ENCODE results near the gene SLC26A1. TPM values are rescaled to one million over a fixed set of nuclear protein-coding genes. Genes with fewer than 3 reads are reported as not detected.

Gene SLC26A1
- total and polyA plus RNA-seq, 7 donors = 1.1 TPM; not detected in 6

DNA sequence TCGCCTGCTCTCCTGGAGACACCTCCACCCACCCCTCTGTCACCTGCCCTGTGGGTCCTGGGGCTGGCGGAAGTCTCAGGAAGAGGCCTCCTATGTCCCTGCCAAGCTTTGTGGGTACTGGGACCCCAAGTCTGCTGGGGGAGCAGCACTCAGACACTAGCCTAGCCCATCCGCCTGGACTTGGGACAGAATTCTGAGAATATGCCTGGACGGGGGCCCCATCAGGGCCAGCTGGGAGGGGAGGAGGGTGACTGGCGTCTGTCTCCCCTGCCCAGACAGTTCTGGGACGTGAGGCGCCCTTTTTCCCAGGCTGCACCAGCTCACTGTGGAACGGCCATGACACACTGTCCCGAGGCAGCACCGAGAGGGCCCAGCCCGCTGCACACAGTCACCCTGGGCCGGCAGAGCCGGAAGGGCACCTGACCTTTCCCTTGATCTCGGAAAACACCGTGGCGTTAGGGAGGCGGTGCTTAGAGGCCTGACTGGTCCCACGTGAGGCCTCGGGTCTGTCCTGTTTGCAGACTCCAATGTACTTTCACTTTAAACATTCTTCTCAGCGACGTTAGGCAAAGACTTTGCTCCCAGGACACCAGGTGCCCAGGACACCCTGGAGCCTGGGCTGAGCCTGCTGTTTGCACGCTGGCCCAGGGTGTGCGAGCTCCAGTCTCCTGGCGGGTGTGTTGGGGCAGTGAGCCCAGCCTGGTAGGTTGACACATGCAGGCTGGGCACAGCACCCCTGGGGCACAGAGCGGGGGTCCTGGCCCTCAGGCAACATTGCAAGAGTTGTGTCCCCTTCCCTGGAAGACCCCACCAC lies 700 bp downstream of the SLC26A1 start:
- Histone ChIP-seq H3K27ac (no peak overlapping the region), H3K27me3 (peaks cover 11 to 17% (median 14%) of the 10 kb centered on the region in 3 donors), H3K4me3 (no peak overlapping the region), H3K36me3 (peaks cover 0 to 13% (median 0%) of the 10 kb centered on the region in 4 donors), H3K9me3 (no peaks in the 10 kb centered on the region), H3K4me1 (peaks cover 0 to 18% (median 14%) of the 10 kb centered on the region in 4 donors)
- no peak for DNase-seq
- intact Hi-C loops (cut with DNase I) = no loop called here
- TF ChIP-seq POLR2A (IDR thresholded peaks at IDR 0.05) = no peak
- no peak for TF ChIP-seq EP300 (IDR thresholded peaks at IDR 0.05)
- TF ChIP-seq POLR2AphosphoS5 (IDR thresholded peaks at IDR 0.05) = no peak
- TF ChIP-seq, protein P1, sequence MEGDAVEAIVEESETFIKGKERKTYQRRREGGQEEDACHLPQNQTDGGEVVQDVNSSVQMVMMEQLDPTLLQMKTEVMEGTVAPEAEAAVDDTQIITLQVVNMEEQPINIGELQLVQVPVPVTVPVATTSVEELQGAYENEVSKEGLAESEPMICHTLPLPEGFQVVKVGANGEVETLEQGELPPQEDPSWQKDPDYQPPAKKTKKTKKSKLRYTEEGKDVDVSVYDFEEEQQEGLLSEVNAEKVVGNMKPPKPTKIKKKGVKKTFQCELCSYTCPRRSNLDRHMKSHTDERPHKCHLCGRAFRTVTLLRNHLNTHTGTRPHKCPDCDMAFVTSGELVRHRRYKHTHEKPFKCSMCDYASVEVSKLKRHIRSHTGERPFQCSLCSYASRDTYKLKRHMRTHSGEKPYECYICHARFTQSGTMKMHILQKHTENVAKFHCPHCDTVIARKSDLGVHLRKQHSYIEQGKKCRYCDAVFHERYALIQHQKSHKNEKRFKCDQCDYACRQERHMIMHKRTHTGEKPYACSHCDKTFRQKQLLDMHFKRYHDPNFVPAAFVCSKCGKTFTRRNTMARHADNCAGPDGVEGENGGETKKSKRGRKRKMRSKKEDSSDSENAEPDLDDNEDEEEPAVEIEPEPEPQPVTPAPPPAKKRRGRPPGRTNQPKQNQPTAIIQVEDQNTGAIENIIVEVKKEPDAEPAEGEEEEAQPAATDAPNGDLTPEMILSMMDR (IDR thresholded peaks at IDR 0.05) = no peak
- 21 to 67% methylated on average over 25 of the region's 25 CpGs for WGBS, 2 donors

DNA sequence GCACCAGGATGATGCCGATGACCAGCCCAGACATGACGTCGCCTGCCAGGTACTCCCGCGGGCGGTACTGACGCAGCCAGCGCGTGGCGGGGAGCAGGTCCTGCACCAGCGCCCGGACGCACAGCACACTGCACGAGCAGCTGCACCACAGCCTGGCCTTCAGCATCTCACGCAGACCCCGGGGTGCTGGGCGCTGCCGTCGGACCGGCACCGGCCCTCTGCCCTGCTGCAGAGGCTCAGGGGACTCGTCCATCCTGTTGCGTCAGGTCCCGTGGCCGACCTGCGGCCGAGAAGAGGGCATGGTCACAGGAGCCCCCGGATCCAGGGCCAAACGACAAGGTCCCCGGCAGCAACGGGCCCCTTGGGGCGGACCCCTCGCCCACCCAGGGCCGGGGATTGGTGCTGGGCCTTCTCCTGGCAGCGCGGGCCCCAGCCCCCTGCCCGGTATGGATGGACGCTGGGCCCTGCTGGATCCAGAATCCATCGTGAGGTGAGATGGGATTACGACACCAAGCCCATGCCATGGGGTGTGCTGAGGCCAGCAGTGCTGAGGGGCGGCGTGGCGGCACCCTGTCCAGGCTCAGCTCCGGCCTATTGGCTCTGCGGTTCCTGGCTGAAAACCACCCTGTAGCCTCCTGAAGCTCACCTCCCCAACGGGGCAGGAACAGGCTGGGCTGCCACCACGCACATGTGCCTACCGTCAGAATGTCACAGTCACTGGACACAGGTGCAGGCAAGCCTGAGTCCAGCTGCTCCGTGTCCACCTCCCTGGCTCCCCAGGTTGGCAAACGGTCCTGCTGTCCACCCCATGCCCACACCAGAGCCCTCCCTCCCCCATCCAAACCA lies 1.5 kb downstream of the SLC26A1 start:
- Histone ChIP-seq H3K27me3 (peaks cover 4 to 8% (median 6%) of the 10 kb centered on the region in 3 donors), H3K9me3 (no peaks in the 10 kb centered on the region), H3K4me1 (peaks cover 0 to 13% (median 10%) of the 10 kb centered on the region in 4 donors), H3K27ac (no peak overlapping the region), H3K4me3 (no peak overlapping the region), H3K36me3 (peaks cover 0 to 13% (median 0%) of the 10 kb centered on the region in 4 donors)
- WGBS, 2 donors = 92 to 94% methylated on average over 50 of the region's 50 CpGs
- TF ChIP-seq POLR2AphosphoS5 (IDR thresholded peaks at IDR 0.05) = no peak
- TF ChIP-seq POLR2A (IDR thresholded peaks at IDR 0.05) = no peak
- TF ChIP-seq, protein P1 (IDR thresholded peaks at IDR 0.05) = no peak
- no peak for TF ChIP-seq EP300 (IDR thresholded peaks at IDR 0.05)
- DNase-seq = no peak
- intact Hi-C loops (cut with DNase I) = no loop called here

DNA sequence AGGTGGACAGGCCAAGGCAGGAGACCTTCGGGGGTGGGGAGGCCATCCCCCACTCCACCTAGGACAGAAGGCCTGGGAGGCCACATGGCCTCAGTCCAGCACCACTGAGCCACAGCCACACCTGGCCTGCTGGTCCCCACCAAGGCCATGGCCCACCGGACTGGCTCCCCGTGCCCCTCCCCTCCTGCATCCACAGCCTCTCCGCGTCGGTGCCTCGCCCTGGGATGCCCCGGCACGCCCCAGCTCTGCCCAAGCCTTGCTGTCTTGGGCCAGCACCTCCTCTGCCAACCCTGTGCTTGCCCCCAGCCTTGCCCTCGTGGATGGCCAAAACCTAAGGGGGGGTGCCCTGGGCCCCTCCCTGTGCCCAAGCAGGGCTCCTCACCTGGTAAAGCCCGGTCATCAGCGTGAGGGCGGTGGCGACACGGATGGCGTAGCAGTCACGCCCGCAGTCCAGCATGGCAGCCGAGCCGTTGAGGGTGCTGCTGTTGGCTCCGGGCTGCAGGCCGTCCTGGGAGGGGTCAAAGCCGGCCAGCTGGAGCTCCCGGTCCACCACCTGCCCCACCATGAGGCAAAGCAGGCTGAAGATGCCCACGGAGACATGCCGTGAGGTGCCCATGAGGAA lies 2.3 kb downstream of the SLC26A1 start:
- Histone ChIP-seq H3K27me3 (peaks cover 0 to under 1% (median 0%) of the 10 kb centered on the region in 3 donors), H3K4me1 (peaks cover 0 to 20% (median 17%) of the 10 kb centered on the region in 4 donors), H3K4me3 (no peak overlapping the region), H3K36me3 (peaks cover 0 to 13% (median 0%) of the 10 kb centered on the region in 4 donors), H3K9me3 (no peaks in the 10 kb centered on the region), H3K27ac (no peak overlapping the region)
- no peak for DNase-seq
- TF ChIP-seq POLR2AphosphoS5 (IDR thresholded peaks at IDR 0.05) (no peak), EP300 (IDR thresholded peaks at IDR 0.05) (no peak), POLR2A (IDR thresholded peaks at IDR 0.05) (no peak)
- TF ChIP-seq, protein P1 (IDR thresholded peaks at IDR 0.05) = no peak
- intact Hi-C loops (cut with DNase I) = no loop called here
- 85 to 92% methylated on average over 26 of the region's 26 CpGs for WGBS, 2 donors

DNA sequence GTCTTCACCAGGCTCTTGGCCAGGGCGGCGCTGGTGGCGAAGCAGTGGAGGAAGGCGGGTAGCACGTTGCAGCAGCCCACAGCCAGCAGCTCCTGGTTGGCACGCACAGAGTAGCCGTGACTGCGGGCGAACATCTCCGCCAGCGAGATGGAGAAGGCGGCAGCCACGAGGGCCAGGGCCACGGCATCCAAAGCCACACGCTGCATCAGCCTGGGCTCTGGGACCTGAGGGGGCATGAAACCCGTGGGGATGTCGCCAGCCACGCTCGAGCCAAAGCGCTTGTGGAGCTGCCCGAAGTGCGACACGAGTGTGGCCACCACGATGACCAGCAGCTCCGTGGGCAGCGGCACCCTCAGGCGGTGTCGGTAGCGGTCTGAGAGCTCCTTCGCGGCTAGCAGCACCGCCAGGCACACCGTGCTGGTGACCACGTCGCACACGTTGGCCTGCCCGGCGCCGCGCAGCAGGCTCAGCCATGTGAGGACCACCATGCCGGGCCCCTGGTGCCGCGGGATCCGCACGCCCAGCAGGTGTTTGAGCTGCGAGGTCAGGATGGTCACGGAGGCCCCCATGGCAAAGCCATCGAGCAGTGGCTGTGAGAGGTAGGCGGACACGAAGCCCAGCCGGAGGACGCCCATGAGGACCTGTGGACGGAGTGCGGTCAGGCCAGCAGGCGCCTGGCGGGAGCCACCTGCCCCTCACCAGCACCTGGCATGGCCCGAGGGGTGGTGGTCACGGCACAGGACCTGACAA lies 3.3 kb downstream of the SLC26A1 start:
- no peak for DNase-seq

More for the DNA sequence above, 3.3 kb downstream of the SLC26A1 start:
- Histone ChIP-seq H3K9me3 (no peaks in the 10 kb centered on the region), H3K27ac (no peak overlapping the region), H3K4me3 (no peak overlapping the region), H3K27me3 (no peaks in the 10 kb centered on the region), H3K4me1 (peaks cover 0 to 28% (median 24%) of the 10 kb centered on the region in 4 donors), H3K36me3 (peaks cover 0 to 13% (median 0%) of the 10 kb centered on the region in 4 donors)
- WGBS, 2 donors = 96% methylated on average over 58 of the region's 58 CpGs
- TF ChIP-seq POLR2A (IDR thresholded peaks at IDR 0.05) = no peak
- TF ChIP-seq EP300 (IDR thresholded peaks at IDR 0.05) = no peak
- intact Hi-C loops (cut with DNase I) = loop anchor here (5.0 kb wide), 1 partner anchor 248 kb away; no protein-coding TSS in a partner anchor
